K562 (cell line): ENCODE results near the gene HBB. TPM values are rescaled to one million over a fixed set of nuclear protein-coding genes. Genes with fewer than 3 reads are reported as not detected.
A peak's percentile ranks its signal among the peaks of the same experiment; 100 is the strongest.

Experiments
- CHCHD3 ChIP-seq: fragments of 250-450 bp; sonication (Bioruptor Pico); IDR thresholded peaks from 2 replicates; pipeline ENCODE4 v2.1.2; 2022; ENCODE audit warnings: mild to moderate bottlenecking
- DEAF1 ChIP-seq: fragments of 450-650 bp; formaldehyde crosslinking; IDR thresholded peaks from 2 replicates; pipeline ENCODE4 v1.4.0; 2020; ENCODE audit warnings: mild to moderate bottlenecking, moderate library complexity
- DPF2 ChIP-seq: fragments of 450-650 bp; IDR thresholded peaks from 2 replicates; pipeline ENCODE4 v1.6.1; 2016
- ETV6 ChIP-seq, 3 experiments: fragments of 150-350 bp in 1 of 3; sonication (generic) in 1 of 3; formaldehyde crosslinking in 1 of 3; IDR thresholded peaks; 2 replicates each; pipeline versions ENCODE4 v1.6.1 to v1.8.0; 2014 to 2022; ENCODE audit warnings: borderline replicate concordance in 2 of 3, low read depth in 2 of 3, antibody characterized with exemption in 1 of 3, low read length in 1 of 3, mild to moderate bottlenecking in 1 of 3, missing genetic modification reagents in 1 of 3
- GTF3C2 ChIP-seq: IDR thresholded peaks from 3 replicates; pipeline ENCODE4 v1.6.1; 2011; ENCODE audit warnings: borderline replicate concordance, mild to moderate bottlenecking, moderate library complexity; ENCODE audit not compliant: insufficient read length; ENCODE audit errors: extremely low read depth
- HDAC2 ChIP-seq: fragments of 450-650 bp; IDR thresholded peaks from 2 replicates; pipeline ENCODE4 v1.6.1; 2016; ENCODE audit warnings: mild to moderate bottlenecking
- HDAC3 ChIP-seq: fragments of 450-650 bp; IDR thresholded peaks from 2 replicates; pipeline ENCODE4 v1.6.1; 2018; ENCODE audit warnings: borderline replicate concordance, mild to moderate bottlenecking, moderate library complexity; ENCODE audit not compliant: partially characterized antibody
- HINFP ChIP-seq: fragments of 450-650 bp; conservative IDR thresholded peaks from 2 replicates; pipeline ENCODE4 v1.6.1; 2016; ENCODE audit warnings: missing genetic modification characterization, low read depth, mild to moderate bottlenecking, control low read depth, missing compliant biosample characterization
- IFI16 ChIP-seq: fragments of 250-450 bp; sonication (Bioruptor Pico); IDR thresholded peaks from 2 replicates; pipeline ENCODE4 v2.1.2; 2022; ENCODE audit warnings: mild to moderate bottlenecking, inconsistent platforms
- MYBL2 ChIP-seq, 2 experiments: fragments of 450-650 bp in 1 of 2; sonication (generic) in 1 of 2; formaldehyde crosslinking in 1 of 2; IDR thresholded peaks; 2 replicates each; pipeline versions ENCODE4 v1.6.1 to v1.8.1; 2017 to 2022; ENCODE audit warnings: borderline replicate concordance in 1 of 2, inconsistent platforms in 1 of 2, low read depth in 1 of 2, mild to moderate bottlenecking in 1 of 2, missing genetic modification reagents in 1 of 2, moderate library complexity in 1 of 2
- POLR2G ChIP-seq: fragments of 200-400 bp; formaldehyde crosslinking; IDR thresholded peaks from 2 replicates; pipeline ENCODE4 v1.6.1; 2017; ENCODE audit warnings: low read depth, mild to moderate bottlenecking, antibody characterized with exemption, low read length, moderate library complexity
- POLR3G ChIP-seq: IDR thresholded peaks from 2 replicates; pipeline ENCODE4 v1.6.1; 2011; ENCODE audit not compliant: insufficient read length, insufficient replicate concordance; ENCODE audit errors: extremely low read depth
- SMAD4 ChIP-seq: fragments of 250-450 bp; sonication (Bioruptor Pico); conservative IDR thresholded peaks from 2 replicates; pipeline ENCODE4 v1.8.0; 2021; ENCODE audit warnings: inconsistent platforms, mild to moderate bottlenecking, moderate library complexity
- ZNF384 ChIP-seq: IDR thresholded peaks from 2 replicates; pipeline ENCODE4 v1.6.1; 2012; ENCODE audit warnings: low read depth, low read length, improper control_type of control experiment
- polyA plus RNA-seq, 8 experiments: library from polyadenylated mRNA; depleted of rRNA in 4 of 8; stranded (reverse) in 5 of 8; unstranded in 3 of 8; fragments of >200 nt; fragmentation: Nextera tagmentation in 2 of 8; fragmentation: Illumina TruSeq in 1 of 8; extraction: Ambion mirVana in 2 of 8; extraction: Trizol in 1 of 8; gene quantifications; 2 replicates each; pipeline versions ENCODE4 v1.2.1 to v1.2.3, GENCODE V29; 2011 to 2014; ENCODE audit warnings: inconsistent platforms in 1 of 8, missing spikeins in 1 of 8
- total RNA-seq, 7 experiments: library from RNA; depleted of rRNA in 6 of 7; stranded (reverse); fragments of >200 nt in 6 of 7; fragmentation: Illumina TruSeq in 2 of 7; extraction: Trizol in 2 of 7; gene quantifications; 2 replicates each; pipeline versions ENCODE4 v1.2.1 to v1.2.3, GENCODE V29; 2011 to 2021; ENCODE audit warnings: low replicate concordance in 1 of 7
- TF ChIP-seq, protein P1 (sequence below), 3 experiments: IDR thresholded peaks in 2 of 3; conservative IDR thresholded peaks in 1 of 3; 2 replicates each; pipeline ENCODE4 v1.5.1; 2011 to 2012; ENCODE audit warnings: low read length in 3 of 3, mild to moderate bottlenecking in 3 of 3, control low read depth in 2 of 3, improper control_type of control experiment in 1 of 3, inconsistent platforms in 1 of 3, low read depth in 1 of 3, mixed read lengths in 1 of 3, moderate library complexity in 1 of 3; ENCODE audit not compliant: insufficient read depth in 2 of 3
- TF ChIP-seq, protein P2 (sequence below): fragments of 450-650 bp; IDR thresholded peaks from 2 replicates; pipeline ENCODE4 v1.6.1; 2016; ENCODE audit warnings: low read depth, mild to moderate bottlenecking, moderate library complexity

Gene HBB
- total and polyA plus RNA-seq, 9 of the 15 experiments (the other 6 are each of a cell fraction or from before 2014, with no cell fraction given) = 0.33 to 3.4 (median 1.2) TPM; not detected in 2

- TF ChIP-seq HINFP (no peak), MYBL2 (IDR thresholded peaks at IDR 0.05; ENCODE audit: low read depth) (no peak), MYBL2 (CRISPR knock-in tag; IDR thresholded peaks at IDR 0.05; ENCODE audit: borderline replicate concordance) (no peak), IFI16 (CRISPR knock-in tag) (no peak), HDAC3 (no peak), POLR3G (no peak), POLR2G (peak; percentile 39; the same call in 1 of the 2 replicates), GTF3C2 (no peak), ETV6 (IDR thresholded peaks at IDR 0.05; ENCODE audit: borderline replicate concordance in 1 of 2, low read depth in 2 of 2, low read length in 1 of 2) (no peak), ETV6 (CRISPR knock-in tag; IDR thresholded peaks at IDR 0.05; ENCODE audit: borderline replicate concordance) (no peak), DPF2 (no peak), ZNF384 (no peak), CHCHD3 (CRISPR knock-in tag) (peak; percentile 57; the same call in 1 of the 2 replicates), HDAC2 (no peak), SMAD4 (no peak), DEAF1 (CRISPR knock-in tag) (no peak)
- TF ChIP-seq, protein P1, sequence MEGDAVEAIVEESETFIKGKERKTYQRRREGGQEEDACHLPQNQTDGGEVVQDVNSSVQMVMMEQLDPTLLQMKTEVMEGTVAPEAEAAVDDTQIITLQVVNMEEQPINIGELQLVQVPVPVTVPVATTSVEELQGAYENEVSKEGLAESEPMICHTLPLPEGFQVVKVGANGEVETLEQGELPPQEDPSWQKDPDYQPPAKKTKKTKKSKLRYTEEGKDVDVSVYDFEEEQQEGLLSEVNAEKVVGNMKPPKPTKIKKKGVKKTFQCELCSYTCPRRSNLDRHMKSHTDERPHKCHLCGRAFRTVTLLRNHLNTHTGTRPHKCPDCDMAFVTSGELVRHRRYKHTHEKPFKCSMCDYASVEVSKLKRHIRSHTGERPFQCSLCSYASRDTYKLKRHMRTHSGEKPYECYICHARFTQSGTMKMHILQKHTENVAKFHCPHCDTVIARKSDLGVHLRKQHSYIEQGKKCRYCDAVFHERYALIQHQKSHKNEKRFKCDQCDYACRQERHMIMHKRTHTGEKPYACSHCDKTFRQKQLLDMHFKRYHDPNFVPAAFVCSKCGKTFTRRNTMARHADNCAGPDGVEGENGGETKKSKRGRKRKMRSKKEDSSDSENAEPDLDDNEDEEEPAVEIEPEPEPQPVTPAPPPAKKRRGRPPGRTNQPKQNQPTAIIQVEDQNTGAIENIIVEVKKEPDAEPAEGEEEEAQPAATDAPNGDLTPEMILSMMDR (IDR thresholded peaks at IDR 0.05 in 2 of 3, conservative IDR thresholded peaks at IDR 0.05 in 1 of 3; ENCODE audit: insufficient read depth in 2 of 3, low read depth in 1 of 3, low read length in 3 of 3) = no peak
- TF ChIP-seq, protein P2, sequence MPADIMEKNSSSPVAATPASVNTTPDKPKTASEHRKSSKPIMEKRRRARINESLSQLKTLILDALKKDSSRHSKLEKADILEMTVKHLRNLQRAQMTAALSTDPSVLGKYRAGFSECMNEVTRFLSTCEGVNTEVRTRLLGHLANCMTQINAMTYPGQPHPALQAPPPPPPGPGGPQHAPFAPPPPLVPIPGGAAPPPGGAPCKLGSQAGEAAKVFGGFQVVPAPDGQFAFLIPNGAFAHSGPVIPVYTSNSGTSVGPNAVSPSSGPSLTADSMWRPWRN = no peak
Observed at GRCh38 chr11:5242933-5243815, 16.3 kb upstream of the HBB start (continued).
